GM12878 (cell line): ENCODE data around the gene CSF1R. TPM values are rescaled to one million over a fixed set of nuclear protein-coding genes. Genes with fewer than 3 reads are reported as not detected.

Experiments used
- ATAC-seq: fragments of 200-7000 bp; cut with Tn5 transposase; 3 replicates; pipeline ENCODE4 v1.9.1; 2020; ENCODE audit warnings: mild to moderate bottlenecking, moderate library complexity
- BruUV-seq: library from RNA; stranded (reverse); fragments of 400-500 nt; replicated peaks from 2 replicates; lab custom pipeline; 2021; lab: Mats Ljungman, UMichigan
- CTCF ChIA-PET: fragments of 300-600 bp; sonication (Branson Sonifier 250); formaldehyde crosslinking; extraction: SDS; loops from one replicate; lab custom pipeline; 2021; ENCODE audit warnings: inconsistent platforms; lab: Yijun Ruan, JAX
- POLR2A ChIA-PET: fragments of 350-600 bp; formaldehyde crosslinking; extraction: SDS; loops from one replicate; lab custom pipeline; 2021; ENCODE audit warnings: inconsistent platforms; lab: Charles Lee
- RAD21 ChIA-PET: fragments of 300-600 bp; sonication (Branson Sonifier 250); formaldehyde crosslinking; loops from one replicate; lab custom pipeline; 2023; ENCODE audit warnings: antibody characterized with exemption; ENCODE audit not compliant: unreplicated experiment; lab: Charles Lee
- SMC1A ChIA-PET: fragments of 300-600 bp; sonication (Branson Sonifier 250); formaldehyde crosslinking; loops from one replicate; lab custom pipeline; 2023; ENCODE audit not compliant: unreplicated experiment, uncharacterized antibody; lab: Charles Lee
- DNase-seq: peaks from one replicate; pipeline ENCODE4 v3.0.0-alpha.2; 2011; ENCODE audit warnings: low read depth, low spot score
- FAIRE-seq: peaks from 3 replicates; lab custom pipeline; 2011; peaks lifted over from hg19 to GRCh38; lab: Jason Lieb, UNC
- H2AFZ ChIP-seq: 2 replicates; pipeline ENCODE4 v1.6.0; 2011; ENCODE audit warnings: low read depth, low read length, control low read depth; ENCODE audit not compliant: control insufficient read depth
- H3K27ac ChIP-seq: 2 replicates; pipeline ENCODE4 v1.5.1; 2011; ENCODE audit warnings: control low read depth; ENCODE audit not compliant: control insufficient read depth, insufficient read depth
- H3K27me3 ChIP-seq, 2 experiments: replicated peaks in 1 of 2; 2 replicates each; pipeline versions ENCODE4 v1.6.0 to v1.6.1; 2011; ENCODE audit warnings: low read length in 1 of 2; ENCODE audit not compliant: control insufficient read depth in 2 of 2, insufficient read depth in 2 of 2
- H3K36me3 ChIP-seq, 2 experiments: 2 replicates each; pipeline ENCODE4 v1.5.1; 2011; ENCODE audit warnings: low read length in 1 of 2; ENCODE audit not compliant: control insufficient read depth in 2 of 2, insufficient read depth in 2 of 2
- H3K4me1 ChIP-seq: 2 replicates; pipeline ENCODE4 v1.6.1; 2011; ENCODE audit warnings: mild to moderate bottlenecking, low read length, moderate library complexity, mixed read lengths; ENCODE audit not compliant: control insufficient read depth, insufficient read depth
- H3K4me2 ChIP-seq: 2 replicates; pipeline ENCODE4 v1.6.0; 2011; ENCODE audit warnings: control low read depth; ENCODE audit not compliant: control insufficient read depth, insufficient read depth
- H3K4me3 ChIP-seq: fragments of 200-600 bp; sonication (generic); 2 replicates; pipeline ENCODE4 v1.5.1; 2016
- H3K79me2 ChIP-seq: 2 replicates; pipeline ENCODE4 v1.6.0; 2011; ENCODE audit warnings: low read length; ENCODE audit not compliant: control insufficient read depth, insufficient read depth
- H3K9ac ChIP-seq: 2 replicates; pipeline ENCODE4 v1.8.0; 2011; ENCODE audit warnings: low read length, control low read depth, mixed read lengths; ENCODE audit not compliant: control insufficient read depth, insufficient read depth
- H3K9me3 ChIP-seq: replicated peaks from 3 replicates; pipeline ENCODE4 v1.5.1; 2011; ENCODE audit warnings: mild to moderate bottlenecking, low read length; ENCODE audit not compliant: control insufficient read depth, insufficient read depth
- H4K20me1 ChIP-seq: 2 replicates; pipeline ENCODE4 v1.6.0; 2011; ENCODE audit not compliant: control insufficient read depth, insufficient read depth
- ATF7 ChIP-seq: fragments of 450-650 bp; IDR thresholded peaks from 2 replicates; pipeline ENCODE4 v1.6.1; 2016; ENCODE audit warnings: low read depth, mild to moderate bottlenecking
- CREM ChIP-seq: IDR thresholded peaks from 2 replicates; pipeline ENCODE4 v1.6.1; 2014; ENCODE audit warnings: antibody characterized with exemption, low read depth
- E2F4 ChIP-seq: IDR thresholded peaks from 2 replicates; pipeline ENCODE4 v1.6.1; 2012; ENCODE audit warnings: low read depth, low read length, improper control_type of control experiment
- E4F1 ChIP-seq: fragments of 450-650 bp; IDR thresholded peaks from 2 replicates; pipeline ENCODE4 v1.6.1; 2018; ENCODE audit warnings: borderline replicate concordance, mild to moderate bottlenecking; ENCODE audit not compliant: partially characterized antibody
- EED ChIP-seq: sonication (generic); IDR thresholded peaks from 2 replicates; pipeline ENCODE4 v1.6.1; 2016; ENCODE audit warnings: antibody characterized with exemption, low read depth
- ETV6 ChIP-seq, 2 experiments: fragments of 450-650 bp in 1 of 2; IDR thresholded peaks in 1 of 2; conservative IDR thresholded peaks in 1 of 2; 2 replicates each; pipeline ENCODE4 v1.6.1; 2014; ENCODE audit warnings: antibody characterized with exemption in 1 of 2, borderline replicate concordance in 1 of 2, low read depth in 1 of 2, mild to moderate bottlenecking in 1 of 2, moderate library complexity in 1 of 2
- IKZF1 ChIP-seq: fragments of 450-650 bp; conservative IDR thresholded peaks from 2 replicates; pipeline ENCODE4 v1.6.1; 2017; ENCODE audit warnings: antibody characterized with exemption, mild to moderate bottlenecking
- JUNB ChIP-seq: IDR thresholded peaks from 2 replicates; pipeline ENCODE4 v1.6.1; 2016; ENCODE audit warnings: antibody characterized with exemption, mild to moderate bottlenecking
- MTA2 ChIP-seq: fragments of 450-650 bp; IDR thresholded peaks from 2 replicates; pipeline ENCODE4 v1.6.1; 2016; ENCODE audit warnings: low read depth, mild to moderate bottlenecking, moderate library complexity
- NFIC ChIP-seq: IDR thresholded peaks from 2 replicates; pipeline ENCODE4 v1.6.1; 2012; ENCODE audit warnings: low read depth, mild to moderate bottlenecking, inconsistent platforms, low read length, moderate library complexity
- RBBP5 ChIP-seq: fragments of 200-600 bp; sonication (generic); conservative IDR thresholded peaks from 2 replicates; pipeline ENCODE4 v1.6.1; 2016
- RELB ChIP-seq: fragments of 450-650 bp; IDR thresholded peaks from 2 replicates; pipeline ENCODE4 v1.6.1; 2017; ENCODE audit warnings: low read depth, mild to moderate bottlenecking, moderate library complexity
- SP1 ChIP-seq: IDR thresholded peaks from one replicate; pipeline ENCODE4 v1.6.1; 2011; ENCODE audit warnings: low read depth, low read length
- ZNF592 ChIP-seq: fragments of 450-650 bp; IDR thresholded peaks from 2 replicates; pipeline ENCODE4 v1.6.1; 2017; ENCODE audit warnings: mild to moderate bottlenecking, moderate library complexity
- WGBS: methylation state at CpG from one replicate; pipeline ENCODE4 v1.1.6; 2016; ENCODE audit warnings: low lambda C conversion rate; ENCODE audit not compliant: insufficient replicate concordance, insufficient coverage; ENCODE audit errors: missing lambda C conversion rate; 5-methylcytosine and 5-hydroxymethylcytosine counted together
- in situ Hi-C: fragments of 300-500 bp; cut with MboI; formaldehyde crosslinking; loops from 9 replicates; pipeline ENCODE4 v1.14.3; 2018; ENCODE audit warnings: mixed read lengths
- intact Hi-C: fragments of 100-400 bp; cut with micrococcal nuclease; formaldehyde crosslinking; loops from one replicate; pipeline ENCODE4 v1.14.2; 2022; ENCODE audit not compliant: unreplicated experiment
- polyA plus RNA-seq, 11 experiments: library from polyadenylated mRNA; depleted of rRNA in 4 of 11; unstranded in 6 of 11; stranded (reverse) in 5 of 11; fragments of >200 nt; fragmentation: Nextera tagmentation in 4 of 11; fragmentation: Illumina TruSeq in 1 of 11; extraction: Ambion mirVana in 4 of 11; extraction: Trizol in 1 of 11; gene quantifications; 1 replicate in 1 of 11; 2 replicates in 10 of 11; pipeline versions ENCODE4 v1.2.1 to v1.2.3, GENCODE V29; 2011 to 2016; ENCODE audit warnings: inconsistent platforms in 2 of 11, missing spikeins in 2 of 11, low read depth in 1 of 11
- total RNA-seq, 4 experiments: library from RNA; depleted of rRNA in 3 of 4; stranded (reverse); fragments of >200 nt in 3 of 4; fragmentation: Illumina TruSeq in 1 of 4; extraction: Trizol in 1 of 4; gene quantifications; 2 replicates each; pipeline versions ENCODE4 v1.2.1 to v1.2.3, GENCODE V29; 2013 to 2021

The CSF1R gene
- total and polyA plus RNA-seq, 10 of the 15 experiments (the other 5 are each of a cell fraction or from before 2014, with no cell fraction given) = 0.35 to 3.6 (median 1.2) TPM

DNA sequence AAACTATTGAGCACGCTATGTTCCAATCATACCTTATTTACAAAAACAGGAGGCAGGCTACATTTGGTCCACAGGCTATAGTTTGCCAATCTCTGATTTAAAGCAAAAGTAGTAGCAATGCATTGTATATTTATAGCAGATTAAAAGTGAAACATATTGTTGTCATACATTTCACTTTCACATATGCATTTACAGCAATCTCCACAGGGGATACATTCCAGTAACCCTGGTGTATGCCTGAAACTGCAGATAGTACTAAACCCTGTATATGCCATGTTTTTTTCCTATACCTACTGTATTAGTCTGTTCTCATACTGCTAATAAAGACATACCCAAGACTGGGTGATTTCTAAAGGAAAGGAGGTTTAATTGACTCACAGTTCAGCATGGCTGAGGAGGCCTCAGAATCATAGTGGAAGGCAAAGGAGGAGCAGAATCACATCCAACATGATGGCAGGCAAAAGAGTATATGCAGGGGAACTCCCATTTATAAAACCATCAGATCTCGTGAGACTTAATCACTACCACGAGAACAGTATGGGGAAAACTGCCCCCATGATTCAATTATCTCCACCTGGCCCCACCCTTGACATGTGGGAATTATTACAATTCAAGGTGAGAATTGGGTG is 5.9 kb upstream of the CSF1R start:
- peak; percentile 38 for FAIRE-seq
- TF ChIP-seq ETV6 (conservative IDR thresholded peaks at IDR 0.05 in 1 of 2, IDR thresholded peaks at IDR 0.05 in 1 of 2; ENCODE audit: borderline replicate concordance in 1 of 2, low read depth in 1 of 2) (no peak), E2F4 (no peak), ZNF592 (no peak), EED (no peak; the same call in 1 of the 2 replicates), JUNB (peak; percentile 26; the same call in 1 of the 2 replicates), MTA2 (no peak), SP1 (no peak), CREM (no peak), RBBP5 (no peak), NFIC (peak; percentile 54; the same call in 1 of the 2 replicates), E4F1 (no peak), ATF7 (peak; percentile 38; the same call in 1 of the 2 replicates), RELB (0 out of 2 replicates have a peak, but pooled peaks have one; percentile 24), IKZF1 (no peak)
- POLR2A ChIA-PET = interaction anchor here (0.6 to 1.0 kb wide), 4 partner anchors 87 to 326 kb away, joined by 3 to 10 read pairs (median 4); no protein-coding TSS in a partner anchor

More for the DNA sequence above, 5.9 kb upstream of the CSF1R start:
- H3K4me2 ChIP-seq = peak overlapping the region; percentile 69
- H3K9me3 ChIP-seq = no peaks in the 10 kb centered on the region
- H3K79me2 ChIP-seq = no peaks in the 10 kb centered on the region
- peak overlapping the region; percentile 63 for H2AFZ ChIP-seq
- ChIA-PET CTCF (interaction anchor here (0.6 kb wide), 1 partner anchor 1744 kb away, joined by 3 read pairs; no protein-coding TSS in a partner anchor), RAD21 (no interaction called here), SMC1A (interaction anchor here (0.6 kb wide), 1 partner anchor 61 kb away, joined by 3 read pairs; no protein-coding TSS in a partner anchor)
- intact Hi-C loops (no loop called here), in situ Hi-C loops (no loop called here)
- H4K20me1 ChIP-seq = no peaks in the 10 kb centered on the region
- H3K4me1 ChIP-seq = peaks cover 9% of the 10 kb centered on the region
- WGBS = 45% methylated on average over 3 of the region's 3 CpGs
- no peak overlapping the region for H3K27ac ChIP-seq
- no peak overlapping the region; the same call in 1 of the 2 replicates for H3K9ac ChIP-seq
- ATAC-seq = peak; percentile 95
- TSS peak; percentile 73 for BruUV-seq
- no peaks in the 10 kb centered on the region for H3K27me3 ChIP-seq
- DNase-seq = no peak
- peak overlapping the region; percentile 47; the same call in 1 of the 2 replicates for H3K4me3 ChIP-seq
- no peaks in the 10 kb centered on the region for H3K36me3 ChIP-seq
